ENCODE data around the gene SAG.

SAG gene

GRCh38 chr2:233289648-233290047 is 18.0 kb upstream of the SAG start:
- Histone ChIP-seq H3K4me3 (ENCODE audit: low read length) (no peak overlapping the region), H3K27me3 (ENCODE audit: control insufficient read depth, insufficient read depth, low read length) (no peaks in the 10 kb centered on the region), H3K9ac (ENCODE audit: low read length) (no peak overlapping the region), H3K36me3 (ENCODE audit: control insufficient read depth, low read depth, low read length) (peaks cover 77% of the 10 kb centered on the region), H3K4me1 (ENCODE audit: control insufficient read depth, low read depth, low read length) (no peaks in the 10 kb centered on the region), H3K9me3 (ENCODE audit: control insufficient read depth, low read depth, low read length) (no peaks in the 10 kb centered on the region), H3K27ac (ENCODE audit: low read length) (no peak overlapping the region)

GRCh38 chr2:233290051-233290845 is 17.4 kb upstream of the SAG start:
- no peaks in the 10 kb centered on the region for H3K9me3 ChIP-seq (ENCODE audit: control insufficient read depth, low read depth, low read length)
- H3K27ac ChIP-seq (ENCODE audit: low read length), result no peak overlapping the region
- H3K4me3 ChIP-seq (ENCODE audit: low read length), result no peak overlapping the region
- H3K9ac ChIP-seq (ENCODE audit: low read length), result no peak overlapping the region
- no peaks in the 10 kb centered on the region for H3K27me3 ChIP-seq (ENCODE audit: control insufficient read depth, insufficient read depth, low read length)
- H3K4me1 ChIP-seq (ENCODE audit: control insufficient read depth, low read depth, low read length), result no peaks in the 10 kb centered on the region
- peaks cover 77% of the 10 kb centered on the region for H3K36me3 ChIP-seq (ENCODE audit: control insufficient read depth, low read depth, low read length)

- Histone ChIP-seq H3K9me3 (ENCODE audit: control insufficient read depth, low read depth, low read length) (no peaks in the 10 kb centered on the region), H3K36me3 (ENCODE audit: control insufficient read depth, low read depth, low read length) (peaks cover 54% of the 10 kb centered on the region), H3K4me1 (ENCODE audit: control insufficient read depth, low read depth, low read length) (peaks cover 3% of the 10 kb centered on the region), H3K4me3 (ENCODE audit: low read length) (no peak overlapping the region), H3K27me3 (ENCODE audit: control insufficient read depth, insufficient read depth, low read length) (no peaks in the 10 kb centered on the region), H3K9ac (ENCODE audit: low read length) (no peak overlapping the region), H3K27ac (ENCODE audit: low read length) (no peak overlapping the region)
Observed at GRCh38 chr2:233295891-233296290, 11.7 kb upstream of the SAG start.

- peaks cover 3% of the 10 kb centered on the region for H3K4me1 ChIP-seq (ENCODE audit: control insufficient read depth, low read depth, low read length)
- no peaks in the 10 kb centered on the region for H3K27me3 ChIP-seq (ENCODE audit: control insufficient read depth, insufficient read depth, low read length)
- no peaks in the 10 kb centered on the region for H3K9me3 ChIP-seq (ENCODE audit: control insufficient read depth, low read depth, low read length)
- peaks cover 42% of the 10 kb centered on the region for H3K36me3 ChIP-seq (ENCODE audit: control insufficient read depth, low read depth, low read length)
- H3K27ac ChIP-seq (ENCODE audit: low read length), result no peak overlapping the region
- no peak overlapping the region for H3K9ac ChIP-seq (ENCODE audit: low read length)
- H3K4me3 ChIP-seq (ENCODE audit: low read length), result no peak overlapping the region
Observed at GRCh38 chr2:233297076-233297475, 10.5 kb upstream of the SAG start.

- H3K4me3 ChIP-seq (ENCODE audit: low read length), result no peak overlapping the region
- H3K27me3 ChIP-seq (ENCODE audit: control insufficient read depth, insufficient read depth, low read length), result no peaks in the 10 kb centered on the region
- H3K9ac ChIP-seq (ENCODE audit: low read length), result no peak overlapping the region
- H3K4me1 ChIP-seq (ENCODE audit: control insufficient read depth, low read depth, low read length), result peaks cover 3% of the 10 kb centered on the region
- no peaks in the 10 kb centered on the region for H3K9me3 ChIP-seq (ENCODE audit: control insufficient read depth, low read depth, low read length)
- peaks cover 9% of the 10 kb centered on the region for H3K36me3 ChIP-seq (ENCODE audit: control insufficient read depth, low read depth, low read length)
- no peak overlapping the region for H3K27ac ChIP-seq (ENCODE audit: low read length)
Observed at GRCh38 chr2:233300401-233300800, 7.2 kb upstream of the SAG start.

- no peak overlapping the region for H3K27ac ChIP-seq (ENCODE audit: low read length)
- H3K4me3 ChIP-seq (ENCODE audit: low read length), result no peak overlapping the region
- H3K9ac ChIP-seq (ENCODE audit: low read length), result no peak overlapping the region
- no peaks in the 10 kb centered on the region for H3K9me3 ChIP-seq (ENCODE audit: control insufficient read depth, low read depth, low read length)
- H3K4me1 ChIP-seq (ENCODE audit: control insufficient read depth, low read depth, low read length), result peaks cover 3% of the 10 kb centered on the region
- H3K27me3 ChIP-seq (ENCODE audit: control insufficient read depth, insufficient read depth, low read length), result no peaks in the 10 kb centered on the region
- peaks cover 3% of the 10 kb centered on the region for H3K36me3 ChIP-seq (ENCODE audit: control insufficient read depth, low read depth, low read length)
Observed at GRCh38 chr2:233301248-233301647, 6.4 kb upstream of the SAG start.

- Histone ChIP-seq H3K9me3 (ENCODE audit: control insufficient read depth, low read depth, low read length) (no peaks in the 10 kb centered on the region), H3K9ac (ENCODE audit: low read length) (no peak overlapping the region), H3K27me3 (ENCODE audit: control insufficient read depth, insufficient read depth, low read length) (no peaks in the 10 kb centered on the region), H3K4me1 (ENCODE audit: control insufficient read depth, low read depth, low read length) (peaks cover 3% of the 10 kb centered on the region), H3K4me3 (ENCODE audit: low read length) (no peak overlapping the region), H3K36me3 (ENCODE audit: control insufficient read depth, low read depth, low read length) (peaks cover 3% of the 10 kb centered on the region), H3K27ac (ENCODE audit: low read length) (no peak overlapping the region)
Observed at GRCh38 chr2:233301811-233302210, 5.8 kb upstream of the SAG start.

- Histone ChIP-seq H3K36me3 (ENCODE audit: control insufficient read depth, low read depth, low read length) (no peaks in the 10 kb centered on the region), H3K9me3 (ENCODE audit: control insufficient read depth, low read depth, low read length) (no peaks in the 10 kb centered on the region), H3K27ac (ENCODE audit: low read length) (no peak overlapping the region), H3K27me3 (ENCODE audit: control insufficient read depth, insufficient read depth, low read length) (no peaks in the 10 kb centered on the region), H3K4me1 (ENCODE audit: control insufficient read depth, low read depth, low read length) (peaks cover 3% of the 10 kb centered on the region), H3K9ac (ENCODE audit: low read length) (no peak overlapping the region), H3K4me3 (ENCODE audit: low read length) (no peak overlapping the region)
Observed at GRCh38 chr2:233303252-233303651, 4.4 kb upstream of the SAG start.

GRCh38 chr2:233311241-233311926 is 3.8 kb downstream of the SAG start:
- no peaks in the 10 kb centered on the region for H3K4me1 ChIP-seq (ENCODE audit: control insufficient read depth, low read depth, low read length)
- H3K36me3 ChIP-seq (ENCODE audit: control insufficient read depth, low read depth, low read length), result no peaks in the 10 kb centered on the region
- no peaks in the 10 kb centered on the region for H3K9me3 ChIP-seq (ENCODE audit: control insufficient read depth, low read depth, low read length)
- no peaks in the 10 kb centered on the region for H3K27me3 ChIP-seq (ENCODE audit: control insufficient read depth, insufficient read depth, low read length)
- H3K9ac ChIP-seq (ENCODE audit: low read length), result no peak overlapping the region
- H3K4me3 ChIP-seq (ENCODE audit: low read length), result no peak overlapping the region
- H3K27ac ChIP-seq (ENCODE audit: low read length), result no peak overlapping the region

- Histone ChIP-seq H3K4me1 (ENCODE audit: control insufficient read depth, low read depth, low read length) (no peaks in the 10 kb centered on the region), H3K9ac (ENCODE audit: low read length) (no peak overlapping the region), H3K27ac (ENCODE audit: low read length) (no peak overlapping the region), H3K4me3 (ENCODE audit: low read length) (no peak overlapping the region), H3K36me3 (ENCODE audit: control insufficient read depth, low read depth, low read length) (no peaks in the 10 kb centered on the region), H3K9me3 (ENCODE audit: control insufficient read depth, low read depth, low read length) (no peaks in the 10 kb centered on the region), H3K27me3 (ENCODE audit: control insufficient read depth, insufficient read depth, low read length) (no peaks in the 10 kb centered on the region)
Observed at GRCh38 chr2:233312874-233313273, 5.3 kb downstream of the SAG start.

GRCh38 chr2:233314180-233314925 is 6.7 kb downstream of the SAG start:
- Histone ChIP-seq H3K27me3 (ENCODE audit: control insufficient read depth, insufficient read depth, low read length) (no peaks in the 10 kb centered on the region), H3K27ac (ENCODE audit: low read length) (no peak overlapping the region), H3K4me1 (ENCODE audit: control insufficient read depth, low read depth, low read length) (no peaks in the 10 kb centered on the region), H3K36me3 (ENCODE audit: control insufficient read depth, low read depth, low read length) (no peaks in the 10 kb centered on the region), H3K4me3 (ENCODE audit: low read length) (no peak overlapping the region), H3K9ac (ENCODE audit: low read length) (no peak overlapping the region), H3K9me3 (ENCODE audit: control insufficient read depth, low read depth, low read length) (no peaks in the 10 kb centered on the region)
